Brain microvascular endothelial cell (primary cell): ENCODE measurements around the gene SERPINB4.

Experiments
- DNase-seq: peaks from one replicate; pipeline ENCODE4 v3.0.0-alpha.2; 2020
- H3K27ac ChIP-seq: fragments of 250-450 bp; sonication (Bioruptor Pico); 2 replicates; pipeline ENCODE4 v1.5.1; 2020; ENCODE audit warnings: mild to moderate bottlenecking, moderate library complexity
- H3K27me3 ChIP-seq: fragments of 250-450 bp; sonication (Bioruptor Pico); replicated peaks from 2 replicates; pipeline ENCODE4 v1.5.1; 2020; ENCODE audit warnings: mild to moderate bottlenecking
- H3K36me3 ChIP-seq: fragments of 250-450 bp; sonication (Bioruptor Pico); replicated peaks from 2 replicates; pipeline ENCODE4 v1.5.1; 2020; ENCODE audit warnings: mild to moderate bottlenecking
- H3K4me3 ChIP-seq: 2 replicates; pipeline ENCODE4 v1.5.1; 2011; ENCODE audit warnings: low read depth, mild to moderate bottlenecking, control low read depth, low read length, moderate library complexity
- in situ Hi-C: cut with HindIII; loops from 2 replicates; pipeline ENCODE4 v1.10.0; 2017; ENCODE audit warnings: low sequenced_read_pairs, low pct_ligation_motif_present
- TF ChIP-seq, protein P1 (sequence below): IDR thresholded peaks from 2 replicates; pipeline ENCODE4 v1.5.1; 2011; ENCODE audit warnings: low read depth, mild to moderate bottlenecking, moderate library complexity, low read length, control low read depth, inconsistent platforms; ENCODE audit errors: missing control alignments

SERPINB4 gene

DNA sequence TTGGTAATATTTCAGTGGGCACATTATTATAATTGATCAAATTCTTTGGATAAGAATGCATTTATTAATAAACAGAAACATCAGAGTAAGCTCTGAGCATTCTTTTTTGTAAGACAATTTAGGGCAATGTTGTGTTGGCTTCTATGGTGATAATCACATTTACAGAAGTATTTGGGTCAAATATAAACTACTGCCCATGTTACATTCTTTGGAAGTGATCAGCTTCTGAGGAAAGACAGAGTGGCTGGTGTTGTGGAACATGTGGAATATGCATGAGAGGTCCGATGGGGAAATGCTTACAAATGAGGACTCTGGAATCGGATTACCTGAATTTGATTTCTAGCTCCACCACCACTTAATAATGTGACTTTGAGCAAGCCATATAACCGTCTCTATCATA, 37.5 kb downstream of the SERPINB4 start:
- H3K4me3 ChIP-seq, result no peak overlapping the region
- H3K27me3 ChIP-seq, result no peaks in the 10 kb centered on the region
- no peak overlapping the region for H3K27ac ChIP-seq
- DNase-seq, result no peak
- TF ChIP-seq, protein P1, sequence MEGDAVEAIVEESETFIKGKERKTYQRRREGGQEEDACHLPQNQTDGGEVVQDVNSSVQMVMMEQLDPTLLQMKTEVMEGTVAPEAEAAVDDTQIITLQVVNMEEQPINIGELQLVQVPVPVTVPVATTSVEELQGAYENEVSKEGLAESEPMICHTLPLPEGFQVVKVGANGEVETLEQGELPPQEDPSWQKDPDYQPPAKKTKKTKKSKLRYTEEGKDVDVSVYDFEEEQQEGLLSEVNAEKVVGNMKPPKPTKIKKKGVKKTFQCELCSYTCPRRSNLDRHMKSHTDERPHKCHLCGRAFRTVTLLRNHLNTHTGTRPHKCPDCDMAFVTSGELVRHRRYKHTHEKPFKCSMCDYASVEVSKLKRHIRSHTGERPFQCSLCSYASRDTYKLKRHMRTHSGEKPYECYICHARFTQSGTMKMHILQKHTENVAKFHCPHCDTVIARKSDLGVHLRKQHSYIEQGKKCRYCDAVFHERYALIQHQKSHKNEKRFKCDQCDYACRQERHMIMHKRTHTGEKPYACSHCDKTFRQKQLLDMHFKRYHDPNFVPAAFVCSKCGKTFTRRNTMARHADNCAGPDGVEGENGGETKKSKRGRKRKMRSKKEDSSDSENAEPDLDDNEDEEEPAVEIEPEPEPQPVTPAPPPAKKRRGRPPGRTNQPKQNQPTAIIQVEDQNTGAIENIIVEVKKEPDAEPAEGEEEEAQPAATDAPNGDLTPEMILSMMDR, result no peak
- in situ Hi-C loops, result no loop called here
- no peaks in the 10 kb centered on the region for H3K36me3 ChIP-seq

DNA sequence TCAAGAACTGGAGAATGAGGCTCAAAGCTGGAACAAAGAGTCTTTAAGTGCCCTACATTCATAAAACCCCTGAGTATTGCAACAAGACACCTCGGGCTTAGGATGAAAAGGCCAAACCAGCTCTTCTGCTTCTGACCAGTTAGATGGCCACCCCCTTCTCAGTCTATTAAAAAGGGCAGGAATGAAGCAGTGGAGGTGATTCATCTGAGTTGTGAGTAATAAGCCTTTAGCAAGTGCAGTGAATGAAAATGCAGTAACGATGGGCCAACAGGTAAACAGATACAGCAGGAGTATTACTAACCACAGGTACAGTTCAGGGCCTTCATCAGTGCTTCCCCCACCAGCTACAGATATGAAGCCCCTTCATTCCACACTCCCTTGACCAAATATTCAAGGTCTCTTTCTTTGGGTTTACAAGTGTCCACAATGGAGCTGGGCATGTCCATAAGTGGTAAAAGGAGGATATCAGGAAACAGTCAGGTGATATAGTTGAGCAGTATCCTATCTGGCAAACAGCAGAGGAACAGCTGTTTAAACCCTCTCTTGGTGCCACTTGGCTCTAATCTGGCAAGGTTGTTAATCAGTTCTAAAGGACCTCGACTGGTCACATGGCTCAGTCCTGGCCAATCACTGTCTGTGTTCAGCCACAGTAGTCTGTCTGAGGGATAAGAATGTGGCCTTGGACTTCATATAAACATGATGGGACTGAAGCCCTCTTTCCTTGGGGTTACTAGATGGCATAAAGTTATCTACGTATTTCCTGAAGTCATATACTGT, 39.1 kb downstream of the SERPINB4 start:
- DNase-seq, result no peak
- Histone ChIP-seq H3K4me3 (no peak overlapping the region), H3K36me3 (no peaks in the 10 kb centered on the region), H3K27me3 (no peaks in the 10 kb centered on the region), H3K27ac (no peak overlapping the region)
- TF ChIP-seq, protein P1, result no peak
- in situ Hi-C loops, result no loop called here

DNA sequence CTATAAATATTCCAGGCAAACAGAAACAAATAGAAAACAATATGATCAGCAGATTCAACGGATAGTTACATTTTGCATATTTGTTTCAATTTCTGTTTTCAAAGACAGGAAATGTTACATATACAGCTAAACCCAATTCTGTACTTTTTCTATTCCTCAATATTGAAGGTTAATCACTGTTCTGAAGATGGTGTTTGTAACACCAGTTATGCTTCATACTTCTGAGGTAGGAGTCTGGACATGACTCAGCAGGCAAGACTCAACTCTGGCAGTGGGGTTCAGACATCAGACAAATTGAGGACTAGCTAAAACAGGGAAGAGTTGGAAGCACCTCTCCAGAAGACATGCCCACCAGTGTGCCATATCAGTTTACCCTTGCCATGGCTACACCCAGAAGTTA, 40.3 kb downstream of the SERPINB4 start:
- Histone ChIP-seq H3K27me3 (no peaks in the 10 kb centered on the region), H3K4me3 (no peak overlapping the region), H3K36me3 (no peaks in the 10 kb centered on the region), H3K27ac (no peak overlapping the region)
- in situ Hi-C loops, result no loop called here
- DNase-seq, result peak; percentile 24
- TF ChIP-seq, protein P1, result no peak

DNA sequence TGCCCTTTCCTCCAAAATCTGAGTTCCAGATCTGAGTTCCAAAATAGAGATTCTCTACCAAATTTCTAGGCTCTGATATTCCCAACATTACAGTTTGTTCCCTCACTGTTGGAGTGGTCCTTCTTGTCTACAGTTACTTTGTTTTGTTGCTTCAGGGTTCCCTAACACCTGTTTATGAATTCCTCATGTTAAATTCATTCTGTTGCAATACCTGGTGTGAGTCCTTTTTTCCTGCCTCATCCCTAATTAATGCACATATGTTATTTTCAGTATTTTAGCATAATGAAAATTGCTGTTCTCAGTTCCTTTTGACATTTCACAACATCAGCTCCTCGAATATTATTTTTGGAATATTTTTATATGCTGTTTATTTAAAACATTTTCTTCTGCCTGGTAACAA, 40.7 kb downstream of the SERPINB4 start:
- no peaks in the 10 kb centered on the region for H3K36me3 ChIP-seq
- H3K27me3 ChIP-seq, result no peaks in the 10 kb centered on the region
- no peak overlapping the region for H3K27ac ChIP-seq
- DNase-seq, result no peak
- H3K4me3 ChIP-seq, result no peak overlapping the region
- in situ Hi-C loops, result no loop called here
- TF ChIP-seq, protein P1, result no peak

DNA sequence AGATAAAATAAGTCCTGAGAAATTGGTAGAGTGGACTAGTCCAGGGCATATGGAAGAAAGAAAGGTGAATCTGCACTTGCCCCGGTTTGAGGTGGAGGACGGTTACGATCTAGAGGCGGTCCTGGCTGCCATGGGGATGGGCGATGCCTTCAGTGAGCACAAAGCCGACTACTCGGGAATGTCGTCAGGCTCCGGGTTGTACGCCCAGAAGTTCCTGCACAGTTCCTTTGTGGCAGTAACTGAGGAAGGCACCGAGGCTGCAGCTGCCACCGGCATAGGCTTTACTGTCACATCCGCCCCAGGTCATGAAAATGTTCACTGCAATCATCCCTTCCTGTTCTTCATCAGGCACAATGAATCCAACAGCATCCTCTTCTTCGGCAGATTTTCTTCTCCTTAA, 47.1 kb downstream of the SERPINB4 start:
- in situ Hi-C loops, result no loop called here
- Histone ChIP-seq H3K36me3 (no peaks in the 10 kb centered on the region), H3K4me3 (no peak overlapping the region), H3K27ac (no peak overlapping the region), H3K27me3 (no peaks in the 10 kb centered on the region)
- no peak for DNase-seq
- TF ChIP-seq, protein P1, result no peak

DNA sequence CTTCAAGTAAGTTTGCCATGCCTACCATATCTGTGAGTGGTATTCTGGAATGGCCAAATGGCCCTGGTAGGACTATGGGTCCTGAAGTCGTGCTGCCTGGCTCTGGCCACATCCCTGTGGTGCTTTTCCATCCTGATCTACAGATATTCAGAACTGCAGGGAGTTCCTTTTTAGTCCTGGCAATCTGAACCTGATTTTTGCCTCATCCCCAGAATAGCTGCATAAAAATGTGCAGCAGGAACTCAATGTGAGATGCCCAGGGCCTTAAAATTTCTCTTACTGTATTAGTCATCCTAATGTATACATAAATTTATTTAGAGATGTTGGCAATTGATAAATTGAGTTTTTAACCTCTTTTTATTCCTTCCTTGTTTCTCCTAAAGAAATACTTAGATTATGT, 51.6 kb downstream of the SERPINB4 start:
- Histone ChIP-seq H3K4me3 (no peak overlapping the region), H3K27ac (no peak overlapping the region), H3K27me3 (no peaks in the 10 kb centered on the region), H3K36me3 (no peaks in the 10 kb centered on the region)
- in situ Hi-C loops, result no loop called here
- TF ChIP-seq, protein P1, result no peak
- no peak for DNase-seq
